Endodermal cell (in vitro differentiated cells): ENCODE measurements around the gene XXYLT1. TPM values are rescaled to one million over a fixed set of nuclear protein-coding genes. Genes with fewer than 3 reads are reported as not detected.

Experiments used
- DNase-seq: peaks from one replicate; pipeline ENCODE4 v3.0.0-alpha.2; 2017
- H3K27ac ChIP-seq: 2 replicates; pipeline ENCODE4 v1.5.1; 2013; ENCODE audit warnings: mild to moderate bottlenecking, low read depth, low read length, moderate library complexity
- H3K27me3 ChIP-seq: 2 replicates; pipeline ENCODE4 v1.6.1; 2013; ENCODE audit warnings: mild to moderate bottlenecking, low read length, moderate library complexity; ENCODE audit not compliant: insufficient read depth, control insufficient read depth, poor library complexity, severe bottlenecking
- H3K36me3 ChIP-seq: 2 replicates; pipeline ENCODE4 v1.7.0; 2013; ENCODE audit warnings: mild to moderate bottlenecking, low read length, moderate library complexity; ENCODE audit not compliant: control insufficient read depth, insufficient read depth
- H3K4me1 ChIP-seq: one replicate; pipeline ENCODE4 v1.7.0; 2013; ENCODE audit warnings: low read length; ENCODE audit not compliant: control insufficient read depth, insufficient read depth
- H3K4me3 ChIP-seq: 2 replicates; pipeline ENCODE4 v1.5.1; 2013; ENCODE audit warnings: mild to moderate bottlenecking, low read length, moderate library complexity
- H3K9ac ChIP-seq: 2 replicates; pipeline ENCODE4 v1.6.1; 2013; ENCODE audit warnings: mild to moderate bottlenecking, low read length, moderate library complexity; ENCODE audit not compliant: poor library complexity, severe bottlenecking; ENCODE audit errors: extremely low read depth
- H3K9me3 ChIP-seq: 2 replicates; pipeline ENCODE4 v1.6.1; 2013; ENCODE audit warnings: mild to moderate bottlenecking, low read length, moderate library complexity; ENCODE audit not compliant: control insufficient read depth
- H3K27ac Mint-ChIP-seq: 2 replicates; pipeline ENCODE4 v1.8.0; 2020; ENCODE audit warnings: mixed read lengths
- H3K27me3 Mint-ChIP-seq: 2 replicates; pipeline ENCODE4 v1.8.0; 2021; ENCODE audit warnings: mild to moderate bottlenecking, mixed read lengths; ENCODE audit not compliant: insufficient read depth
- H3K36me3 Mint-ChIP-seq: 2 replicates; pipeline ENCODE4 v1.8.0; 2020; ENCODE audit warnings: low read depth, mixed read lengths
- H3K4me1 Mint-ChIP-seq: 2 replicates; pipeline ENCODE4 v1.8.0; 2020; ENCODE audit warnings: mixed read lengths
- H3K4me3 Mint-ChIP-seq: 2 replicates; pipeline ENCODE4 v1.8.0; 2020; ENCODE audit warnings: mild to moderate bottlenecking, moderate library complexity, mixed read lengths
- H3K9me3 Mint-ChIP-seq: 2 replicates; pipeline ENCODE4 v1.8.0; 2020; ENCODE audit warnings: mild to moderate bottlenecking, mixed read lengths
- WGBS, 2 experiments: methylation state at CpG; one replicate each; pipeline versions ENCODE4 v1.1.5 to v1.1.7; 2013; ENCODE audit warnings: missing lambda C conversion rate in 2 of 2, mixed read lengths in 1 of 2; ENCODE audit not compliant: insufficient coverage in 1 of 2, insufficient read length in 1 of 2; 5-methylcytosine and 5-hydroxymethylcytosine counted together
- total RNA-seq, 2 donors: library from RNA; stranded (reverse); fragmentation: NEBNext Ultra II Directional in 1 of 2; extraction: Animal tissue kit (Norgen Biotek cat#: 25700) in 1 of 2; gene quantifications; 2 replicates in 1 of 2; 3 replicates in 1 of 2; pipeline ENCODE4 v1.2.1, GENCODE V29; 2021
- TF ChIP-seq, protein P1 (sequence below): fragments of 200-600 bp; sonication (generic); conservative IDR thresholded peaks from 2 replicates; pipeline ENCODE4 v1.5.0; 2021; ENCODE audit warnings: antibody characterized with exemption, mild to moderate bottlenecking

Gene XXYLT1
- total RNA-seq, 2 donors from 2014 or later = 35.5 to 38.3 TPM

DNA sequence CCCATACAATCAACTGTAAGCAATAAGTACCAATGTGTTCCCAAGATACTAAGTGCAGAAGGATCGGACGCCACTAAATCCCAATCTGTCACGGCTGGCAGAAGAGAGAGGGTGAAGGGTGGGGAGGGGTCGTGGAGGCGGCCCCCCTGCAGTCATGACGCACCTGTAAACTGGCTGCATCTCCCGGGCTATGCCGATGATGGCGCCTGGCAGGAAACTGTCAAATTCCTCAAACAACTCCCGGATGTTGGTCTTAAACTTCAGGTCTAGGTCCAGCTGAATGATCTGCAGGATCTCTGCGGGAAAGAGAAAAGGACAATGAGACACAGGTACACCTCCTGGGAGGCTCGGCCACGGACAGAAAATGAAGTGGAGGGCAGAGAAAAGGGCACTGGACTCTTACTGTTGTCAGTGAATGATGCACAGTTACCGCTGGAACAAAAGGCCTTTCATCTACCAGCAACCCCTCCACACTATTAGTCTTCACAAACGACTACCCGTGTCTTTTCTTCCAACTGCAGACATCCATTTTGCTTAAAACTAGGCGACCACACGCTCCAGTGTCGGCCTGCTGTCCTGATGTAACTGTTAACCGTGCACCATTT is 114.6 kb downstream of the XXYLT1 start:
- Histone ChIP-seq H3K4me3 (no peak overlapping the region), H3K27me3 (no peaks in the 10 kb centered on the region), H3K4me1 (peaks cover 15% of the 10 kb centered on the region), H3K9me3 (no peaks in the 10 kb centered on the region), H3K27ac (no peak overlapping the region), H3K9ac (no peak overlapping the region), H3K36me3 (peaks cover 14% of the 10 kb centered on the region)
- no peak overlapping the region for H3K27ac Mint-ChIP-seq
- no peaks in the 10 kb centered on the region for H3K9me3 Mint-ChIP-seq
- WGBS, 2 experiments = 87 to 89% methylated on average over 14 to 20 of the region's 20 CpGs
- TF ChIP-seq, protein P1, sequence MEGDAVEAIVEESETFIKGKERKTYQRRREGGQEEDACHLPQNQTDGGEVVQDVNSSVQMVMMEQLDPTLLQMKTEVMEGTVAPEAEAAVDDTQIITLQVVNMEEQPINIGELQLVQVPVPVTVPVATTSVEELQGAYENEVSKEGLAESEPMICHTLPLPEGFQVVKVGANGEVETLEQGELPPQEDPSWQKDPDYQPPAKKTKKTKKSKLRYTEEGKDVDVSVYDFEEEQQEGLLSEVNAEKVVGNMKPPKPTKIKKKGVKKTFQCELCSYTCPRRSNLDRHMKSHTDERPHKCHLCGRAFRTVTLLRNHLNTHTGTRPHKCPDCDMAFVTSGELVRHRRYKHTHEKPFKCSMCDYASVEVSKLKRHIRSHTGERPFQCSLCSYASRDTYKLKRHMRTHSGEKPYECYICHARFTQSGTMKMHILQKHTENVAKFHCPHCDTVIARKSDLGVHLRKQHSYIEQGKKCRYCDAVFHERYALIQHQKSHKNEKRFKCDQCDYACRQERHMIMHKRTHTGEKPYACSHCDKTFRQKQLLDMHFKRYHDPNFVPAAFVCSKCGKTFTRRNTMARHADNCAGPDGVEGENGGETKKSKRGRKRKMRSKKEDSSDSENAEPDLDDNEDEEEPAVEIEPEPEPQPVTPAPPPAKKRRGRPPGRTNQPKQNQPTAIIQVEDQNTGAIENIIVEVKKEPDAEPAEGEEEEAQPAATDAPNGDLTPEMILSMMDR = no peak
- peaks cover 7% of the 10 kb centered on the region for H3K36me3 Mint-ChIP-seq
- H3K4me1 Mint-ChIP-seq = peaks cover 54% of the 10 kb centered on the region
- no peak overlapping the region for H3K4me3 Mint-ChIP-seq
- no peaks in the 10 kb centered on the region for H3K27me3 Mint-ChIP-seq
- peak; percentile 47 for DNase-seq

DNA sequence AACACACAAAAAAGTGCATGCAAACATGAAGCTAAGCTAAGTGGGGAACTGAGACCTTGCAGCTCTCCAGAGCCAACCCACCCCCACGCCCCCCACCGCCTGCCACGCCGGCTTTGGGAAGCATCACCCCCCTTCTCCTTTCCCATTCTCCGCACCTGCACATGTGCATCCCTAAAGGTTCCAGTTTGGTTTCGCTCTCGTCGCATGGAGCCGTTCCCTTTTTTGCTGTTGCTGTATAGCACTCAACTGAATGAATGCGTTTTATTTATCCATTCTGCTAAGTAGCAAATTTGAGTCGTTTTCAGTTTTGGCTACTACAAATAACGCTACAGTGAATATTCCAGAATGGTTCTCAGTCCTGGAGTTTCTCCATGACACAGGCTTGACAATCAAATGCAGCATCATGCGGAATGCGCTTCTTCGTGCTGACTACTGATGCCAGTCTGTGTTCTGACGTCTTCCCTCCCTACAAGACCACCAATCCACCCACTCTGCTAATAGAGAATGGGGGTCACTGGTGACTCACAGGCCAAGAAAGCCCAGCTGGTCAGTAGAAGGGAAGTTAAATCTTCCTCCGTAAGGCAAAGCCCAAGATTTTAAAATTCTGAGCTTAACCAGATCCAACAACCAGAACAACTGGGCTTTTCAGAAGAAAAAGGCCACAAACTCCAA is 115.3 kb downstream of the XXYLT1 start:
- Mint-ChIP-seq H3K27me3 (no peaks in the 10 kb centered on the region), H3K4me3 (no peak overlapping the region), H3K9me3 (no peaks in the 10 kb centered on the region), H3K4me1 (peaks cover 58% of the 10 kb centered on the region), H3K27ac (peak overlapping the region; percentile 79), H3K36me3 (peaks cover 7% of the 10 kb centered on the region)
- TF ChIP-seq, protein P1 = no peak
- no peaks in the 10 kb centered on the region for H3K9me3 ChIP-seq
- H3K36me3 ChIP-seq = peaks cover 14% of the 10 kb centered on the region
- H3K27ac ChIP-seq = peak overlapping the region; percentile 36
- WGBS, 2 experiments = 92 to 93% methylated on average over 9 to 17 of the region's 17 CpGs
- no peak overlapping the region for H3K4me3 ChIP-seq
- no peak overlapping the region for H3K9ac ChIP-seq
- DNase-seq = peak; percentile 34
- H3K27me3 ChIP-seq = no peaks in the 10 kb centered on the region
- H3K4me1 ChIP-seq = peaks cover 19% of the 10 kb centered on the region

GRCh38 chr3:195154793-195155535 is 116.0 kb downstream of the XXYLT1 start:
- Histone ChIP-seq H3K36me3 (peaks cover 14% of the 10 kb centered on the region), H3K4me1 (peaks cover 25% of the 10 kb centered on the region), H3K27me3 (no peaks in the 10 kb centered on the region), H3K4me3 (no peak overlapping the region), H3K9ac (no peak overlapping the region), H3K9me3 (no peaks in the 10 kb centered on the region), H3K27ac (peak overlapping the region; percentile 36)
- TF ChIP-seq, protein P1 = no peak
- peak; percentile 76 for DNase-seq
- Mint-ChIP-seq H3K4me3 (no peak overlapping the region), H3K4me1 (peaks cover 61% of the 10 kb centered on the region), H3K27me3 (no peaks in the 10 kb centered on the region), H3K36me3 (peaks cover 7% of the 10 kb centered on the region), H3K27ac (peak overlapping the region; percentile 79), H3K9me3 (no peaks in the 10 kb centered on the region)
- WGBS, 2 experiments = 56 to 58% methylated on average over 15 to 16 of the region's 16 CpGs
